Activated T-cell treated with anti-CD3 and anti-CD28 coated beads for 4 hours (primary cell): Measurements from ENCODE around the gene TRIO.
"Not testable (repeated sequence)": the region's sequence is repeated elsewhere in the genome, so short reads cannot be mapped to it uniquely, and the experiment has no call there.

Experiments used
- DNase-seq: peaks from one replicate; pipeline ENCODE4 v3.0.0-alpha.2; 2020

The TRIO gene

GRCh38 chr5:14424011-14424685, 281.0 kb downstream of the TRIO start:
- DNase-seq: no peak

- no peak for DNase-seq
These were observed 282.4 kb downstream of the TRIO start for GRCh38 chr5:14425559-14425958.

GRCh38 chr5:14426521-14426920, 283.4 kb downstream of the TRIO start:
- DNase-seq: no peak

GRCh38 chr5:14428302-14429081, 285.4 kb downstream of the TRIO start:
- DNase-seq: no peak

- no peak for DNase-seq
These were observed 286.2 kb downstream of the TRIO start for GRCh38 chr5:14429101-14430050.

GRCh38 chr5:14431534-14431933, 288.4 kb downstream of the TRIO start:
- no peak for DNase-seq

GRCh38 chr5:14432931-14433589, 289.9 kb downstream of the TRIO start:
- no peak for DNase-seq

- DNase-seq: no peak
These were observed 292.3 kb downstream of the TRIO start for GRCh38 chr5:14435481-14435880.

GRCh38 chr5:14436122-14436521, 293.0 kb downstream of the TRIO start:
- not testable (repeated sequence) for DNase-seq

GRCh38 chr5:14436801-14437542, 293.8 kb downstream of the TRIO start:
- no peak for DNase-seq

- no peak for DNase-seq
These were observed 295.1 kb downstream of the TRIO start for GRCh38 chr5:14438195-14438606.

- no peak for DNase-seq
These were observed 296.1 kb downstream of the TRIO start for GRCh38 chr5:14439087-14439871.

GRCh38 chr5:14440223-14440581, 297.1 kb downstream of the TRIO start:
- no peak for DNase-seq

GRCh38 chr5:14440582-14441431, 297.7 kb downstream of the TRIO start:
- DNase-seq: no peak

- DNase-seq: no peak
These were observed 298.5 kb downstream of the TRIO start for GRCh38 chr5:14441641-14442040.

GRCh38 chr5:14442536-14442935, 299.4 kb downstream of the TRIO start:
- DNase-seq: no peak

GRCh38 chr5:14443671-14444093, 300.5 kb downstream of the TRIO start:
- DNase-seq: no peak

- no peak for DNase-seq
These were observed 301.0 kb downstream of the TRIO start for GRCh38 chr5:14444161-14444560.

GRCh38 chr5:14445013-14445412, 301.9 kb downstream of the TRIO start:
- no peak for DNase-seq
